ENCODE data around the gene PGAP6. TPM values are rescaled to one million over a fixed set of nuclear protein-coding genes. Genes with fewer than 3 reads are reported as not detected.

Gene PGAP6
- total and polyA plus RNA-seq, 2 of the 13 experiments (the other 11 are each of a cell fraction or from before 2014, with no cell fraction given), result 52.7 to 136 TPM

DNA sequence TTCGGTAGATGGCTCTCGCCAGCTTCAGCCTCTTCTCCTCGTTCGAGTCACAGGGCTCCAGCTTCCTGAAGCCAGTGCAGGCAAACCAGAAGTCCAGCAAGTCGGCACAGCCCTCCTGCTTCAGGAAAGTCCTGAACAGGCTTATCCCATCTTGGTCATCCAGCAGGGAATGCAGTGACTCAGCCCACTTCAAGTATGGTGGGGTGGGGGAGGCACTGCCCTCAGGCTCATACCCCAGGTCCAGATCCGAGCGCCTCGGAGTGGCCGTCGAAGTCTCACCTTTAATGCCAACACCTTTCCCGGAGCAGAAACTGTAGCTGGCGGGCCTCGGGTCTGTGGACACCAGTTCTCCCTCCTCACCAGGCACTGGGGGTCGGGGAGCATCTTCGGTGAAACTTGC is 35.2 kb downstream of the PGAP6 start:
- H3K4me3 ChIP-seq (replicated peaks in 1 of 3; ENCODE audit: insufficient read depth in 1 of 3, low read depth in 2 of 3, low read length in 3 of 3), result no peak overlapping the region
- H3K27me3 ChIP-seq (ENCODE audit: control insufficient read depth in 1 of 2, insufficient read depth in 2 of 2, low read length in 2 of 2), result no peaks in the 10 kb centered on the region
- H3K36me3 ChIP-seq (replicated peaks in 1 of 2; ENCODE audit: control insufficient read depth in 1 of 2, insufficient read depth in 2 of 2, low read length in 2 of 2), result peaks cover 16 to 41% of the 10 kb centered on the region in 2 experiments
- no peaks in the 10 kb centered on the region for H3K9me3 ChIP-seq (ENCODE audit: low read length)
- no TSS peak for BruUV-seq (replicated peaks)
- intact Hi-C loops (cut with micrococcal nuclease; ENCODE audit: unreplicated experiment), result no loop called here
- peaks cover 85% of the 10 kb centered on the region for H3K79me2 ChIP-seq (ENCODE audit: insufficient read depth, low read length)
- no peak overlapping the region for H2AFZ ChIP-seq (ENCODE audit: low read length)
- ChIA-PET POLR2A (no interaction called here), CTCF (ENCODE audit: low intra/inter-chr PET ratio, low total read pairs) (no interaction called here)
- in situ Hi-C loops (cut with HindIII; ENCODE audit: extremely low pct_ligation_motif_present, low pct_unique_long_range_greater_than_20kb), result no loop called here
- H3K4me1 ChIP-seq (ENCODE audit: insufficient read depth, low read length), result peaks cover 78% of the 10 kb centered on the region
- FAIRE-seq, result no peak
- peaks cover 20% of the 10 kb centered on the region for H4K20me1 ChIP-seq (ENCODE audit: insufficient read depth, low read length)
- no peak overlapping the region for H3K27ac ChIP-seq (ENCODE audit: extremely low read length, insufficient read depth, low read length)
- WGBS (ENCODE audit: low lambda C conversion rate), result 96% methylated on average over 7 of the region's 15 CpGs
- no peak overlapping the region for H3K4me2 ChIP-seq (ENCODE audit: low read depth, low read length)
- DNase-seq (ENCODE audit: low spot score), result no peak
- no peak for TF ChIP-seq ZNF598 (CRISPR knock-in tag; IDR thresholded peaks at IDR 0.05; ENCODE audit: borderline replicate concordance)
- TF ChIP-seq, protein P1, sequence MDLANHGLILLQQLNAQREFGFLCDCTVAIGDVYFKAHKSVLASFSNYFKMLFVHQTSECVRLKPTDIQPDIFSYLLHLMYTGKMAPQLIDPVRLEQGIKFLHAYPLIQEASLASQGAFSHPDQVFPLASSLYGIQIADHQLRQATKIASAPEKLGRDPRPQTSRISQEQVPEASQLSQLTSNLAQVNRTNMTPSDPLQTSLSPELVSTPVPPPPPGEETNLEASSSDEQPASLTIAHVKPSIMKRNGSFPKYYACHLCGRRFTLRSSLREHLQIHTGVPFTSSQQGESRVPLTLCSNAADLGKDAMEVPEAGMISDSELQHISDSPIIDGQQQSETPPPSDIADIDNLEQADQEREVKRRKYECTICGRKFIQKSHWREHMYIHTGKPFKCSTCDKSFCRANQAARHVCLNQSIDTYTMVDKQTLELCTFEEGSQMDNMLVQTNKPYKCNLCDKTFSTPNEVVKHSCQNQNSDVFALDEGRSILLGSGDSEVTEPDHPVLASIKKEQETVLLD (CRISPR knock-in tag; IDR thresholded peaks at IDR 0.05; ENCODE audit: low read depth), result no peak
- TF ChIP-seq EZH2 (conservative IDR thresholded peaks at IDR 0.05; ENCODE audit: low read depth, low read length), result no peak
- no peak for ATAC-seq
- no peak overlapping the region for H3K9ac ChIP-seq (ENCODE audit: insufficient read depth, low read depth, low read length)

DNA sequence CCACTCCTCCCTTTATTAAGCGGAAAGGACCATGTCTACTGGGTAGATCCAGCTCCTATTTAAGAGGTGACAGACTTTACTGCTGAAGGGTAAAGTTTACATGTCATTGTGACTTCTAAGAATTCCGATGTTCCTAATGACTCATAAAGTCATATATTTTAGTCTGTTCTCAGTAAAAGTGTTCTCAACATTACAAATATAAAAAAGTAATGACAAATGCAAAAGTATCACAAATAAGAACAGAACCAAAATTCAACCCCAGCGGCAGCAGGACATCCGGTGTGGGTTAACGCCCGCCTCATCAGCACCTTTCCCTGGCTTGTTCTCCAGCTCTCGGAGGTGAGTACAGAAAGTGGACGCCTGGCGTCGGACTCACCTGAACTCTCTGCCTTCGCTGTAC is 36.0 kb downstream of the PGAP6 start:
- WGBS (ENCODE audit: low lambda C conversion rate), result 93% methylated on average over 11 of the region's 11 CpGs
- POLR2A ChIA-PET, result no interaction called here
- no TSS peak for BruUV-seq (replicated peaks)
- TF ChIP-seq, protein P1 (CRISPR knock-in tag; IDR thresholded peaks at IDR 0.05; ENCODE audit: low read depth), result no peak
- no peak for TF ChIP-seq ZNF780A (CRISPR knock-in tag; IDR thresholded peaks at IDR 0.05)
- TF ChIP-seq, protein P2, sequence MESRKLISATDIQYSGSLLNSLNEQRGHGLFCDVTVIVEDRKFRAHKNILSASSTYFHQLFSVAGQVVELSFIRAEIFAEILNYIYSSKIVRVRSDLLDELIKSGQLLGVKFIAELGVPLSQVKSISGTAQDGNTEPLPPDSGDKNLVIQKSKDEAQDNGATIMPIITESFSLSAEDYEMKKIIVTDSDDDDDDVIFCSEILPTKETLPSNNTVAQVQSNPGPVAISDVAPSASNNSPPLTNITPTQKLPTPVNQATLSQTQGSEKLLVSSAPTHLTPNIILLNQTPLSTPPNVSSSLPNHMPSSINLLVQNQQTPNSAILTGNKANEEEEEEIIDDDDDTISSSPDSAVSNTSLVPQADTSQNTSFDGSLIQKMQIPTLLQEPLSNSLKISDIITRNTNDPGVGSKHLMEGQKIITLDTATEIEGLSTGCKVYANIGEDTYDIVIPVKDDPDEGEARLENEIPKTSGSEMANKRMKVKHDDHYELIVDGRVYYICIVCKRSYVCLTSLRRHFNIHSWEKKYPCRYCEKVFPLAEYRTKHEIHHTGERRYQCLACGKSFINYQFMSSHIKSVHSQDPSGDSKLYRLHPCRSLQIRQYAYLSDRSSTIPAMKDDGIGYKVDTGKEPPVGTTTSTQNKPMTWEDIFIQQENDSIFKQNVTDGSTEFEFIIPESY (CRISPR knock-in tag; IDR thresholded peaks at IDR 0.05), result no peak
- TF ChIP-seq, protein P3, sequence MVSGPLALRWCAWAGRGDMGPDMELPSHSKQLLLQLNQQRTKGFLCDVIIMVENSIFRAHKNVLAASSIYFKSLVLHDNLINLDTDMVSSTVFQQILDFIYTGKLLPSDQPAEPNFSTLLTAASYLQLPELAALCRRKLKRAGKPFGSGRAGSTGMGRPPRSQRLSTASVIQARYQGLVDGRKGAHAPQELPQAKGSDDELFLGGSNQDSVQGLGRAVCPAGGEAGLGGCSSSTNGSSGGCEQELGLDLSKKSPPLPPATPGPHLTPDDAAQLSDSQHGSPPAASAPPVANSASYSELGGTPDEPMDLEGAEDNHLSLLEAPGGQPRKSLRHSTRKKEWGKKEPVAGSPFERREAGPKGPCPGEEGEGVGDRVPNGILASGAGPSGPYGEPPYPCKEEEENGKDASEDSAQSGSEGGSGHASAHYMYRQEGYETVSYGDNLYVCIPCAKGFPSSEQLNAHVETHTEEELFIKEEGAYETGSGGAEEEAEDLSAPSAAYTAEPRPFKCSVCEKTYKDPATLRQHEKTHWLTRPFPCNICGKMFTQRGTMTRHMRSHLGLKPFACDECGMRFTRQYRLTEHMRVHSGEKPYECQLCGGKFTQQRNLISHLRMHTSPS (CRISPR knock-in tag; IDR thresholded peaks at IDR 0.05; ENCODE audit: low read depth), result no peak
- TF ChIP-seq, protein P4, sequence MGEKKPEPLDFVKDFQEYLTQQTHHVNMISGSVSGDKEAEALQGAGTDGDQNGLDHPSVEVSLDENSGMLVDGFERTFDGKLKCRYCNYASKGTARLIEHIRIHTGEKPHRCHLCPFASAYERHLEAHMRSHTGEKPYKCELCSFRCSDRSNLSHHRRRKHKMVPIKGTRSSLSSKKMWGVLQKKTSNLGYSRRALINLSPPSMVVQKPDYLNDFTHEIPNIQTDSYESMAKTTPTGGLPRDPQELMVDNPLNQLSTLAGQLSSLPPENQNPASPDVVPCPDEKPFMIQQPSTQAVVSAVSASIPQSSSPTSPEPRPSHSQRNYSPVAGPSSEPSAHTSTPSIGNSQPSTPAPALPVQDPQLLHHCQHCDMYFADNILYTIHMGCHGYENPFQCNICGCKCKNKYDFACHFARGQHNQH (CRISPR knock-in tag; IDR thresholded peaks at IDR 0.05), result no peak

More for the DNA sequence above, 36.0 kb downstream of the PGAP6 start:
- CTCF ChIA-PET (ENCODE audit: low intra/inter-chr PET ratio, low total read pairs), result no interaction called here
- no peak overlapping the region for H2AFZ ChIP-seq (ENCODE audit: low read length)
- H3K36me3 ChIP-seq (replicated peaks in 1 of 2; ENCODE audit: control insufficient read depth in 1 of 2, insufficient read depth in 2 of 2, low read length in 2 of 2), result peaks cover 16 to 41% of the 10 kb centered on the region in 2 experiments
- peaks cover 80% of the 10 kb centered on the region for H3K4me1 ChIP-seq (ENCODE audit: insufficient read depth, low read length)
- H3K4me2 ChIP-seq (ENCODE audit: low read depth, low read length), result no peak overlapping the region
- ATAC-seq (no peak), FAIRE-seq (no peak), DNase-seq (ENCODE audit: low spot score) (no peak)
- H3K27ac ChIP-seq (ENCODE audit: extremely low read length, insufficient read depth, low read length), result no peak overlapping the region
- H3K9me3 ChIP-seq (ENCODE audit: low read length), result no peaks in the 10 kb centered on the region
- intact Hi-C loops (cut with micrococcal nuclease; ENCODE audit: unreplicated experiment), result no loop called here
- peaks cover 85% of the 10 kb centered on the region for H3K79me2 ChIP-seq (ENCODE audit: insufficient read depth, low read length)
- no peak overlapping the region for H3K9ac ChIP-seq (ENCODE audit: insufficient read depth, low read depth, low read length)
- no peaks in the 10 kb centered on the region for H3K27me3 ChIP-seq (ENCODE audit: control insufficient read depth in 1 of 2, insufficient read depth in 2 of 2, low read length in 2 of 2)
- peaks cover 20% of the 10 kb centered on the region for H4K20me1 ChIP-seq (ENCODE audit: insufficient read depth, low read length)
- in situ Hi-C loops (cut with HindIII; ENCODE audit: extremely low pct_ligation_motif_present, low pct_unique_long_range_greater_than_20kb), result no loop called here
- H3K4me3 ChIP-seq (replicated peaks in 1 of 3; ENCODE audit: insufficient read depth in 1 of 3, low read depth in 2 of 3, low read length in 3 of 3), result no peak overlapping the region
